ENCODE results near the gene RPL31.

The RPL31 gene

GRCh38 chr2:101053117-101053516, 51.0 kb downstream of the RPL31 start:
- DNase-seq (ENCODE audit: insufficient read length, low spot score) = no peak
- no peak for FAIRE-seq
